Endothelial cell of umbilical vein (primary cell): ENCODE results near the gene XPNPEP1. TPM values are rescaled to one million over a fixed set of nuclear protein-coding genes. Genes with fewer than 3 reads are reported as not detected.

Source experiments
- BruUV-seq: library from RNA; stranded (reverse); fragments of 400-500 nt; replicated peaks from 2 replicates; lab custom pipeline; 2021; lab: Mats Ljungman, UMichigan
- CTCF ChIA-PET: fragments of 300-600, 350-600 bp; sonication (Branson Sonifier 250); formaldehyde crosslinking; loops from one replicate; lab custom pipeline; 2021; ENCODE audit warnings: antibody characterized with exemption, inconsistent platforms; lab: Charles Lee
- POLR2A ChIA-PET: fragments of 300-600, 350-600 bp; sonication (Branson Sonifier 250); formaldehyde crosslinking; loops from one replicate; lab custom pipeline; 2021; ENCODE audit warnings: antibody characterized with exemption, inconsistent platforms; lab: Charles Lee
- DNase-seq: peaks from one replicate; pipeline ENCODE4 v3.0.0-alpha.2; 2011; ENCODE audit warnings: low read depth, low spot score
- FAIRE-seq: peaks from 2 replicates; lab custom pipeline; 2011; peaks lifted over from hg19 to GRCh38; lab: Jason Lieb, UNC
- H2AFZ ChIP-seq: 2 replicates; pipeline ENCODE4 v1.6.0; 2012; ENCODE audit warnings: low read depth, low read length, control low read depth, inconsistent platforms
- H3K27ac ChIP-seq: 2 replicates; pipeline ENCODE4 v1.5.1; 2011; ENCODE audit warnings: low read depth, mild to moderate bottlenecking, control low read depth, low read length, moderate library complexity; ENCODE audit not compliant: insufficient read depth
- H3K27me3 ChIP-seq, 2 experiments: 2 replicates each; pipeline versions ENCODE4 v1.6.0 to v1.6.1; 2011; ENCODE audit warnings: low read length in 2 of 2, mixed read lengths in 1 of 2; ENCODE audit not compliant: control insufficient read depth in 2 of 2, insufficient read depth in 2 of 2
- H3K36me3 ChIP-seq, 2 experiments: 2 replicates in 1 of 2; 3 replicates in 1 of 2; pipeline ENCODE4 v1.5.1; 2011; ENCODE audit warnings: low read length in 2 of 2, mild to moderate bottlenecking in 1 of 2, moderate library complexity in 1 of 2; ENCODE audit not compliant: control insufficient read depth in 2 of 2, insufficient read depth in 2 of 2; ENCODE audit errors: extremely low read depth in 1 of 2
- H3K4me1 ChIP-seq: 3 replicates; pipeline ENCODE4 v1.5.1; 2011; ENCODE audit warnings: mild to moderate bottlenecking, low read length; ENCODE audit not compliant: control insufficient read depth, insufficient read depth; ENCODE audit errors: extremely low read depth
- H3K4me2 ChIP-seq: 2 replicates; pipeline ENCODE4 v1.6.1; 2011; ENCODE audit warnings: low read length, control low read depth, mixed read lengths; ENCODE audit not compliant: insufficient read depth
- H3K4me3 ChIP-seq, 3 experiments: fragments of 200-600 bp in 1 of 3; sonication (generic), shearing (Covaris generic) in 1 of 3; replicated peaks in 1 of 3; 2 replicates each; pipeline ENCODE4 v1.5.1; 2011 to 2016; ENCODE audit warnings: control low read depth in 3 of 3, low read length in 3 of 3, mild to moderate bottlenecking in 2 of 3, inconsistent platforms in 1 of 3, low read depth in 1 of 3, moderate library complexity in 1 of 3; ENCODE audit not compliant: insufficient read depth in 1 of 3
- H3K79me2 ChIP-seq: 2 replicates; pipeline ENCODE4 v1.6.0; 2012; ENCODE audit warnings: low read length, inconsistent platforms; ENCODE audit not compliant: control insufficient read depth, insufficient read depth
- H3K9ac ChIP-seq: replicated peaks from 2 replicates; pipeline ENCODE3; 2011; ENCODE audit warnings: low read length, control low read depth; ENCODE audit not compliant: insufficient read depth; ENCODE audit errors: extremely low read depth
- H3K9me1 ChIP-seq: replicated peaks from 3 replicates; pipeline ENCODE4 v1.6.0; 2011; ENCODE audit warnings: mild to moderate bottlenecking, low read length; ENCODE audit not compliant: control insufficient read depth, insufficient read depth; ENCODE audit errors: extremely low read depth
- H3K9me3 ChIP-seq: replicated peaks from 2 replicates; pipeline ENCODE4 v1.5.1; 2012; ENCODE audit warnings: low read length, inconsistent platforms; ENCODE audit not compliant: control insufficient read depth, insufficient read depth
- H4K20me1 ChIP-seq: replicated peaks from 2 replicates; pipeline ENCODE3; 2011; ENCODE audit warnings: mild to moderate bottlenecking, low read length; ENCODE audit not compliant: control insufficient read depth, insufficient read depth; ENCODE audit errors: extremely low read depth
- CTCF ChIP-seq, 2 donors: IDR thresholded peaks; 1 replicate in 1 of 2; 2 replicates in 1 of 2; pipeline ENCODE4 v1.5.1; 2011; ENCODE audit warnings: low read length in 2 of 2, mild to moderate bottlenecking in 2 of 2, moderate library complexity in 2 of 2, control low read depth in 1 of 2, inconsistent platforms in 1 of 2, low read depth in 1 of 2; ENCODE audit not compliant: insufficient read depth in 1 of 2; ENCODE audit errors: extremely low read depth in 1 of 2
- EZH2 ChIP-seq: IDR thresholded peaks from 2 replicates; pipeline ENCODE4 v1.6.1; 2012; ENCODE audit warnings: borderline replicate concordance, low read depth, mild to moderate bottlenecking, moderate library complexity, low read length, inconsistent platforms; ENCODE audit not compliant: severe bottlenecking
- FOS ChIP-seq: IDR thresholded peaks from 2 replicates; pipeline ENCODE4 v1.6.1; 2011; ENCODE audit warnings: mild to moderate bottlenecking, low read length, moderate library complexity, borderline replicate concordance; ENCODE audit not compliant: insufficient read depth
- GATA2 ChIP-seq: IDR thresholded peaks from 2 replicates; pipeline ENCODE4 v1.7.0; 2011; ENCODE audit warnings: low read depth, mild to moderate bottlenecking, moderate library complexity, mixed read lengths, low read length; ENCODE audit not compliant: insufficient read length, insufficient read depth
- JUN ChIP-seq: IDR thresholded peaks from 2 replicates; pipeline ENCODE4 v1.6.1; 2011; ENCODE audit warnings: borderline replicate concordance, low read depth; ENCODE audit not compliant: insufficient read length, insufficient read depth
- MAX ChIP-seq: IDR thresholded peaks from 2 replicates; pipeline ENCODE4 v1.6.1; 2011; ENCODE audit not compliant: insufficient read depth, insufficient read length
- MYC ChIP-seq: IDR thresholded peaks from one replicate; pipeline ENCODE4 v1.6.1; 2011; ENCODE audit warnings: mild to moderate bottlenecking, low read depth, low read length
- POLR2A ChIP-seq: IDR thresholded peaks from 2 replicates; pipeline ENCODE4 v1.6.1; 2012; ENCODE audit warnings: low read depth, mild to moderate bottlenecking, control low read depth, low read length
- POLR2AphosphoS5 ChIP-seq: IDR thresholded peaks from 2 replicates; pipeline ENCODE4 v1.6.1; 2012; ENCODE audit warnings: low read depth, mild to moderate bottlenecking, control low read depth, low read length, moderate library complexity; ENCODE audit not compliant: insufficient read depth
- dilution Hi-C: fragments of 300-500 bp; cut with MboI; formaldehyde crosslinking; loops from one replicate; pipeline ENCODE4 v1.15.0; 2019; ENCODE audit warnings: low sequenced_read_pairs; ENCODE audit not compliant: extremely low pct_ligation_motif_present
- intact Hi-C: fragments of 100-400 bp; cut with micrococcal nuclease; formaldehyde crosslinking; loops from one replicate; pipeline ENCODE4 v1.10.0; 2022
- polyA plus RNA-seq, 4 experiments: library from polyadenylated mRNA; depleted of rRNA in 3 of 4; stranded (reverse) in 3 of 4; unstranded in 1 of 4; fragments of >200 nt; gene quantifications; 2 replicates each; pipeline versions ENCODE4 v1.2.1 to v1.2.3, GENCODE V29; 2011 to 2012; ENCODE audit warnings: missing spikeins in 1 of 4
- total RNA-seq: library from RNA; stranded (reverse); gene quantifications from 2 replicates; pipeline ENCODE4 v1.2.3, GENCODE V29; 2021

The XPNPEP1 gene
- total and polyA plus RNA-seq, 2 donors (not counting 3 experiments of a cell fraction or from before 2014, with no cell fraction given) = 81.1 to 245 TPM

DNA sequence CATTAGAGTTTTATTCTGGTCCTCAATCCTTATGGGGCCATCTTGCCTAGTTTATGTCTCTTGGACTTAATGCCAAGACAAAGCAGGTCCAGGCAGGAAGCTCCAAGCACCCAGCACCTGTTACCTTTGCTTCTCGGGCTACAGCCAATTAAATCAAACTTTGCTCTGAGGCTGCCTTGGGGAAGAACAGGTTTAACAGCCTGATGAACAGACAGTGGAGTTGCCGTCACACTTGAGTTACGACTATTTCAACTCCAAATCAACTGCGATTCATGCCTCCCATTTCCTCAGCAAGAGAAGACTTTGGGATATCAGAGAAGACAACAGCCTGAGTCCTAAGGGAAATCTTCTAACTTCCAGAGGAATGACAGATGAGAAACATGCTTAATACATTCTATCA is 62.2 kb downstream of the XPNPEP1 start:
- Histone ChIP-seq H3K4me3 (no peak overlapping the region), H3K9me1 (no peaks in the 10 kb centered on the region), H3K27me3 (no peaks in the 10 kb centered on the region), H3K36me3 (peaks cover 8 to 13% of the 10 kb centered on the region in 2 experiments), H3K79me2 (no peaks in the 10 kb centered on the region), H3K4me2 (no peak overlapping the region), H3K9me3 (no peaks in the 10 kb centered on the region), H2AFZ (no peak overlapping the region), H3K27ac (no peak overlapping the region), H4K20me1 (no peaks in the 10 kb centered on the region), H3K4me1 (no peaks in the 10 kb centered on the region), H3K9ac (no peak overlapping the region)
- TF ChIP-seq POLR2A = no peak
- TF ChIP-seq MYC = no peak
- TF ChIP-seq GATA2 = no peak
- no peak for TF ChIP-seq MAX
- no peak for TF ChIP-seq EZH2
- no peak for TF ChIP-seq FOS
- no peak for TF ChIP-seq CTCF (IDR thresholded peaks at IDR 0.05; ENCODE audit: extremely low read depth in 1 of 2, insufficient read depth in 1 of 2, low read depth in 1 of 2, low read length in 2 of 2)
- no peak for TF ChIP-seq POLR2AphosphoS5
- no peak for TF ChIP-seq JUN
- BruUV-seq = no TSS peak
- intact Hi-C loops (no loop called here), dilution Hi-C loops (no loop called here)
- DNase-seq (no peak), FAIRE-seq (no peak)
- POLR2A ChIA-PET = no interaction called here
- CTCF ChIA-PET = no interaction called here
